Measurements from ENCODE around the gene HIVEP1. TPM values are rescaled to one million over a fixed set of nuclear protein-coding genes. Genes with fewer than 3 reads are reported as not detected.

The HIVEP1 gene
- total and polyA plus RNA-seq, 2 of the 8 experiments (the other 6 are each of a cell fraction or from before 2014, with no cell fraction given): 22.6 to 23.1 TPM

DNA sequence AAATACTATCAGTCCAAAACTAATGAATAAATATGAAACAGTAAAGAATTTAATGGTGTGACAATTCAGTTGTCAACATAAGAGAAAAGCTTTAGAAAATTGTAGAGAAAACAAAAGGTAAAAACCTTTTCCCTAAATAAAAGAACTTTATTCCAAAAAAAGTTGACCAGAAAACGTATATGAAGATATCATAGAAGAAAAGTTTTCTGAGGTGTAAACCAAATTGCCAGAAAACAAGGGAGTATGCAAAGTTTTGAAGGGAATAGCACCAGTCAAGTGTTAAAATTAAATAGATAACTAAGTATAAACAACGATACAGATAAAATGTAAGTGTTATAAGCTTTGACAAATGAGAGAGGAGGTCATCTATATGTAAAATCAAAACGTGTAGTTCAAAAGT, 104.9 kb downstream of the HIVEP1 start:
- Histone ChIP-seq H3K4me3 (ENCODE audit: extremely low read depth in 1 of 4, insufficient read depth in 2 of 4, low read depth in 3 of 4, low read length in 4 of 4) (no peak overlapping the region), H3K79me2 (ENCODE audit: control insufficient read depth in 1 of 2, insufficient read depth in 2 of 2, low read length in 2 of 2) (peaks cover 0 to 23% of the 10 kb centered on the region in 2 experiments; a peak in 2 of 4 replicates), H3K79me1 (ENCODE audit: low read depth, low read length) (no peaks in the 10 kb centered on the region; the same call in 1 of the 2 replicates), H2BK15ac (ENCODE audit: low read length) (no peak overlapping the region), H3K18ac (ENCODE audit: extremely low read depth, low read length) (no peak overlapping the region), H2BK20ac (ENCODE audit: low read length) (no peak overlapping the region), H2AK5ac (ENCODE audit: low read depth, low read length) (no peak overlapping the region), H3K4ac (replicated peaks; ENCODE audit: insufficient read length, low read depth, low read length) (no peak overlapping the region), H3K23ac (ENCODE audit: insufficient read length) (no peak overlapping the region), H2BK120ac (replicated peaks; ENCODE audit: low read depth, low read length) (no peak overlapping the region), H3K14ac (ENCODE audit: insufficient read length) (no peak overlapping the region), H4K91ac (replicated peaks; ENCODE audit: insufficient read length, low read length) (no peak overlapping the region), H3K27me3 (replicated peaks in 1 of 4; ENCODE audit: control insufficient read depth in 3 of 4, extremely low read depth in 1 of 4, insufficient read depth in 3 of 4, low read length in 3 of 4) (no peaks in the 10 kb centered on the region), H2BK12ac (ENCODE audit: low read depth, low read length) (no peak overlapping the region), H3K9me3 (ENCODE audit: insufficient read depth in 2 of 2, low read depth in 1 of 2, low read length in 1 of 2) (no peaks in the 10 kb centered on the region), H3K56ac (replicated peaks; ENCODE audit: insufficient read length, low read depth, low read length) (no peak overlapping the region), H3K4me1 (replicated peaks in 1 of 4; ENCODE audit: control insufficient read depth in 3 of 4, insufficient read depth in 4 of 4, low read length in 3 of 4) (peaks cover 0 to 3% (median 0%) of the 10 kb centered on the region in 4 experiments; a peak in 2 of 7 replicates), H2AFZ (ENCODE audit: low read length) (no peak overlapping the region), H3K27ac (ENCODE audit: low read depth, low read length) (no peak overlapping the region), H3K4me2 (ENCODE audit: insufficient read depth in 1 of 2, low read depth in 2 of 2, low read length in 2 of 2) (no peak overlapping the region), H4K20me1 (replicated peaks in 1 of 2; ENCODE audit: control insufficient read depth in 1 of 2, insufficient read depth in 2 of 2, low read length in 2 of 2) (no peaks in the 10 kb centered on the region), H2BK5ac (ENCODE audit: low read depth, low read length) (no peak overlapping the region), H4K8ac (ENCODE audit: extremely low read depth, insufficient read depth, low read length) (no peak overlapping the region), H3K23me2 (ENCODE audit: low read depth, low read length) (no peaks in the 10 kb centered on the region), H3K9ac (replicated peaks in 1 of 4; ENCODE audit: extremely low read depth in 1 of 4, low read depth in 3 of 4, low read length in 3 of 4) (no peak overlapping the region), H4K5ac (ENCODE audit: insufficient read length, low read depth, low read length) (no peak overlapping the region), H3K36me3 (ENCODE audit: control insufficient read depth in 2 of 4, insufficient read depth in 4 of 4, low read length in 3 of 4) (peaks cover 9 to 23% (median 21%) of the 10 kb centered on the region in 4 experiments)
- FAIRE-seq: no peak
- POLR2A ChIA-PET (ENCODE audit: partially characterized antibody): no interaction called here
- WGBS, 2 experiments (ENCODE audit: extremely low coverage in 1 of 2, insufficient coverage in 1 of 2, insufficient read length in 1 of 2, insufficient replicate concordance in 2 of 2, low coverage in 1 of 2, low lambda C conversion rate in 2 of 2, missing lambda C conversion rate in 1 of 2): 90% methylated on average over 3 of the region's 3 CpGs; no CpG with 5 or more reads in 1 of the 2 experiments
- CTCF ChIA-PET (ENCODE audit: partially characterized antibody): interaction anchor here (0.8 kb wide), 1 partner anchor 209 kb away, joined by 3 read pairs; no protein-coding TSS in a partner anchor
- TF ChIP-seq RBBP5 (IDR thresholded peaks at IDR 0.05; ENCODE audit: borderline replicate concordance, low read depth, low read length): no peak
- TF ChIP-seq CREB1 (IDR thresholded peaks at IDR 0.05): no peak
- TF ChIP-seq EZH2 (IDR thresholded peaks at IDR 0.05; ENCODE audit: low read depth, low read length, severe bottlenecking): no peak
- TF ChIP-seq NRF1 (IDR thresholded peaks at IDR 0.05; ENCODE audit: low read depth, low read length): no peak
- no peak for TF ChIP-seq POLR2A (IDR thresholded peaks at IDR 0.05; ENCODE audit: control extremely low read depth in 1 of 2, low read depth in 2 of 2, low read length in 2 of 2)
- no peak for TF ChIP-seq TEAD4 (IDR thresholded peaks at IDR 0.05; ENCODE audit: low read depth, low read length)
- no peak for TF ChIP-seq CTBP2 (IDR thresholded peaks at IDR 0.05; ENCODE audit: borderline replicate concordance, insufficient read depth, insufficient read length, low read length)
- no peak for TF ChIP-seq KDM1A (IDR thresholded peaks at IDR 0.05; ENCODE audit: borderline replicate concordance, low read length)
- no peak for TF ChIP-seq POLR2AphosphoS5 (IDR thresholded peaks at IDR 0.05; ENCODE audit: low read depth, low read length)
- TF ChIP-seq, protein P1, sequence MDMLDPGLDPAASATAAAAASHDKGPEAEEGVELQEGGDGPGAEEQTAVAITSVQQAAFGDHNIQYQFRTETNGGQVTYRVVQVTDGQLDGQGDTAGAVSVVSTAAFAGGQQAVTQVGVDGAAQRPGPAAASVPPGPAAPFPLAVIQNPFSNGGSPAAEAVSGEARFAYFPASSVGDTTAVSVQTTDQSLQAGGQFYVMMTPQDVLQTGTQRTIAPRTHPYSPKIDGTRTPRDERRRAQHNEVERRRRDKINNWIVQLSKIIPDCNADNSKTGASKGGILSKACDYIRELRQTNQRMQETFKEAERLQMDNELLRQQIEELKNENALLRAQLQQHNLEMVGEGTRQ (IDR thresholded peaks at IDR 0.05; ENCODE audit: low read length): no peak
- TF ChIP-seq JUN (IDR thresholded peaks at IDR 0.05; ENCODE audit: low read depth, low read length): no peak
- DNase-seq (ENCODE audit: low read depth in 1 of 2, low spot score in 2 of 2): no peak
